Heart right ventricle (tissue), 16 donors: ENCODE measurements around the gene DEF6. TPM values are rescaled to one million over a fixed set of nuclear protein-coding genes. Genes with fewer than 3 reads are reported as not detected.

Source experiments
- ATAC-seq, 8 donors: fragments of 200-7000 bp; cut with Tn5 transposase; one replicate each; pipeline ENCODE4 v1.9.1; 2020; ENCODE audit warnings: mild to moderate bottlenecking in 8 of 8, moderate library complexity in 8 of 8, moderate number of reproducible peaks in 1 of 8
- DNase-seq, 2 donors: peaks; one replicate each; pipeline ENCODE4 v3.0.0-alpha.2; 2020
- H3K27ac ChIP-seq, 10 donors: fragments of 200-600 bp; sonication (generic) in 2 of 10; one replicate each; pipeline versions ENCODE4 v1.5.0 to v1.8.0; 2020 to 2022; ENCODE audit warnings: mild to moderate bottlenecking in 3 of 10
- H3K27me3 ChIP-seq, 7 donors: fragments of 200-600 bp; one replicate each; pipeline ENCODE4 v1.8.0; 2021 to 2022; ENCODE audit warnings: mild to moderate bottlenecking in 2 of 7
- H3K36me3 ChIP-seq, 9 donors: fragments of 200-600 bp; sonication (generic) in 1 of 9; one replicate each; pipeline versions ENCODE4 v1.5.0 to v1.8.0; 2020 to 2022; ENCODE audit warnings: mild to moderate bottlenecking in 2 of 9
- H3K4me1 ChIP-seq, 9 donors: fragments of 200-600 bp; sonication (generic) in 1 of 9; one replicate each; pipeline versions ENCODE4 v1.5.0 to v1.8.0; 2020 to 2022; ENCODE audit warnings: mild to moderate bottlenecking in 4 of 9
- H3K4me3 ChIP-seq, 10 donors: fragments of 200-600 bp; sonication (generic) in 2 of 10; one replicate each; pipeline versions ENCODE4 v1.5.0 to v1.8.0; 2020 to 2022; ENCODE audit warnings: mild to moderate bottlenecking in 7 of 10, moderate library complexity in 2 of 10
- H3K9me3 ChIP-seq, 11 donors: fragments of 200-600 bp in 10 of 11; sonication (generic) in 2 of 11; one replicate each; pipeline versions ENCODE4 v1.5.0 to v1.8.0; 2013 to 2022; ENCODE audit warnings: mild to moderate bottlenecking in 2 of 11, control low read depth in 1 of 11, moderate library complexity in 1 of 11
- WGBS, 2 donors: extraction: QIAGEN DNeasy Blood & Tissue Kit; methylation state at CpG; one replicate each; pipeline ENCODE4 v1.1.7; 2013; ENCODE audit warnings: inconsistent platforms in 1 of 2; 5-methylcytosine and 5-hydroxymethylcytosine counted together
- intact Hi-C, 10 donors: fragments of 100-400 bp; cut with DNase I; formaldehyde crosslinking; loops; one replicate each; pipeline versions ENCODE4 v1.11.1 to v1.14.2; 2022
- polyA plus RNA-seq, 2 donors: library from polyadenylated mRNA; stranded (reverse); fragments of 200-250 nt; gene quantifications; one replicate each; pipeline ENCODE4 v1.2.3, GENCODE V29; 2013
- total RNA-seq, 10 donors: library from RNA; stranded (reverse); fragmentation: NEBNext Ultra II Directional in 3 of 10; extraction: Animal tissue kit (Norgen Biotek cat#: 25700) in 3 of 10; gene quantifications; one replicate each; pipeline versions ENCODE4 v1.2.1 to v1.2.4, GENCODE V29; 2021 to 2023
- TF ChIP-seq, protein P1 (sequence below), 9 donors: fragments of 200-600 bp; sonication (generic) in 2 of 9; IDR thresholded peaks; one replicate each; pipeline versions ENCODE4 v1.5.0 to v1.8.0; 2021 to 2022; ENCODE audit warnings: antibody characterized with exemption in 9 of 9, mild to moderate bottlenecking in 5 of 9, moderate library complexity in 1 of 9
- donor health status: Arrhythmogenic right ventricular cardiomyopathy.
- donor health status: ischemic (EF 13 %, LVEDD 7.1; RV severe dilation, severe dysfunction).
- donor health status: healthy with polysubstance abuse.
- donor health status: DM: no; HTN: yes; CAD: no.
- donor health status: DM: no; HTN: no; CAD: no.
- donor health status: ischemic (EF 25% LVEDD 6.9; RV normal size, moderate dysfunction).
- donor health status: ischemic (EF 25% LVEDD 5.7; RV mildly dilated, moderate dysfunction).
- donor health status: healthy.
- donor health status: DM: yes; HTN: yes; CAD: no.
- donor health status: Ischemic cardiomyopathy.
- donor health status: ischemic (EF 35%, LVEDD 5.7; RV mildly dilated, moderate dysfunction).
- donor health status: nonischemic (EF 11% LVEDD 7.7; RV severe dilation, severe dysfunction).
- donor health status: DM: yes; HTN: yes; CAD: no.
- donor health status: PGD.
- donor health status: ischemic (EF 29% LVEDD 5.4; RV normal size, mild dysfunction).
- donor health status: nonischemic (EF 23%, LVEDD 6.1; RV moderate dilation, normal function).

Gene DEF6
- total and polyA plus RNA-seq, 12 donors = 0.62 to 8.8 (median 0.99) TPM

DNA sequence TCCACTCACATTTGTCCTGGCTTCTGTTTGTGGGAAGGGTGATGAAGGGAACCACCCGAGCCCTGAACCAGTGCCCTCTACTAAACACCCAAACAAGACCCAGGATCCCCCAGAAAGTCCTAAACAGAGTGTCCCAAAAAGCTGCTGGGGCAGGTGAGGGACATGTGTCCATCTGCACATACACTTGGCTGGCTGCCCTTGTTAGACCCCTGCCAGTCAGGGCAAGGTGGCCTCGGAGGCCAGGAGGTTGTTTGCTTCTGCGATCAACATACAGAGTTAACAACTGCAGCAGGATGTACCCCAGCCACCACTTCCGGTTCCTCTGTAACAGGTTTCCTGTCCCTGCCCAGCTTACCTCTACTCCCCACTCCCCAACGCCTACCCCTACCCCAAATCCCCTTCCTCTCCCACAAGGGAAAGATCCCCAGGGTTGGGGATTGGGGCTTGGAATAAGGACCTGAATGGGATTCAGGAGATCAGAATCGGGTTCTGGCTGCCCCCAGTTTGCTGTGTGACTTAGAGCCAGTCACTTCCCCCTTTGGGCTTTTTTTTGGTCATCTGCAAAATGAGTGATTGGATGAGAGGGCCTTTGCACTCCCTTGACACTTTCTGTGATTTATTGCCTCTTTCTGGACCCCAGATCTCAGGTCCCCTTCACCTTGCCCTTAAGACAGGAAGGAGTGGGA lies 13.9 kb downstream of the DEF6 start:
- Histone ChIP-seq H3K36me3 (peaks cover 0 to 28% (median 0%) of the 10 kb centered on the region in 9 donors), H3K27ac (peak overlapping the region in 2 of 10 donors; percentile 15 to 81), H3K9me3 (no peaks in the 10 kb centered on the region), H3K4me3 (peak overlapping the region in 1 of 10 donors; percentile 18), H3K4me1 (peaks cover 0 to 40% (median 0%) of the 10 kb centered on the region in 9 donors), H3K27me3 (no peaks in the 10 kb centered on the region)
- TF ChIP-seq, protein P1, sequence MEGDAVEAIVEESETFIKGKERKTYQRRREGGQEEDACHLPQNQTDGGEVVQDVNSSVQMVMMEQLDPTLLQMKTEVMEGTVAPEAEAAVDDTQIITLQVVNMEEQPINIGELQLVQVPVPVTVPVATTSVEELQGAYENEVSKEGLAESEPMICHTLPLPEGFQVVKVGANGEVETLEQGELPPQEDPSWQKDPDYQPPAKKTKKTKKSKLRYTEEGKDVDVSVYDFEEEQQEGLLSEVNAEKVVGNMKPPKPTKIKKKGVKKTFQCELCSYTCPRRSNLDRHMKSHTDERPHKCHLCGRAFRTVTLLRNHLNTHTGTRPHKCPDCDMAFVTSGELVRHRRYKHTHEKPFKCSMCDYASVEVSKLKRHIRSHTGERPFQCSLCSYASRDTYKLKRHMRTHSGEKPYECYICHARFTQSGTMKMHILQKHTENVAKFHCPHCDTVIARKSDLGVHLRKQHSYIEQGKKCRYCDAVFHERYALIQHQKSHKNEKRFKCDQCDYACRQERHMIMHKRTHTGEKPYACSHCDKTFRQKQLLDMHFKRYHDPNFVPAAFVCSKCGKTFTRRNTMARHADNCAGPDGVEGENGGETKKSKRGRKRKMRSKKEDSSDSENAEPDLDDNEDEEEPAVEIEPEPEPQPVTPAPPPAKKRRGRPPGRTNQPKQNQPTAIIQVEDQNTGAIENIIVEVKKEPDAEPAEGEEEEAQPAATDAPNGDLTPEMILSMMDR (IDR thresholded peaks at IDR 0.05) = no peak
- intact Hi-C loops = no loop called here
- ATAC-seq (no peak), DNase-seq (no peak)
- 67 to 73% methylated on average over 6 of the region's 6 CpGs for WGBS, 2 donors

DNA sequence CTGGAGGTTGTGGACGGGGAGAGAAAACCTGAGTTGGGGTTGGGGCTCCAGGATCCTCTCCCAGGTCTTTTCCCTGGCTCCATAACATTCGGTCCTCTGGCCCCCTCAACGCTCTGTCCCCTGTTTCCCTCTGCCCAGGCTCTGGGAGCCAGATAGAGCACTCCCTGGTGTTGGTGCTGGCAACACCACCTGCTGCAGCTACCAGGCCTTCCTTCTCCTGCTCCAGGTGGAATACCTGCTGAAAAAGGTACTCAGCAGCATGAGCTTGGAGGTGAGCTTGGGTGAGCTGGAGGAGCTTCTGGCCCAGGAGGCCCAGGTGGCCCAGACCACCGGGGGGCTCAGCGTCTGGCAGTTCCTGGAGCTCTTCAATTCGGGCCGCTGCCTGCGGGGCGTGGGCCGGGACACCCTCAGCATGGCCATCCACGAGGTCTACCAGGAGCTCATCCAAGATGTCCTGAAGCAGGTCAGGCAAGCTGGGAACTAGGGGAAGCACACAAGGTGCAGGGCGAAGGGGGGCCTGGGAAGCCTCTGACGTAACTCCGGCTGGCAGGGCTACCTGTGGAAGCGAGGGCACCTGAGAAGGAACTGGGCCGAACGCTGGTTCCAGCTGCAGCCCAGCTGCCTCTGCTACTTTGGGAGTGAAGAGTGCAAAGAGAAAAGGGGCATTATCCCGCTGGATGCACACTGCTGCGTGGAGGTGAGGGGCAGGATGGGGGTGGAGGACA lies 14.6 kb downstream of the DEF6 start:
- WGBS, 2 donors = 94 to 96% methylated on average over 19 of the region's 19 CpGs
- H3K4me3 ChIP-seq = peak overlapping the region in 1 of 10 donors; percentile 18
- no peaks in the 10 kb centered on the region for H3K27me3 ChIP-seq
- no peak for ATAC-seq
- H3K4me1 ChIP-seq = peaks cover 0 to 40% (median 0%) of the 10 kb centered on the region in 9 donors
- intact Hi-C loops = no loop called here
- peak overlapping the region in 1 of 10 donors; percentile 81 for H3K27ac ChIP-seq
- no peak for DNase-seq
- H3K36me3 ChIP-seq = peaks cover 0 to 28% (median 0%) of the 10 kb centered on the region in 9 donors
- no peaks in the 10 kb centered on the region for H3K9me3 ChIP-seq
- TF ChIP-seq, protein P1 (IDR thresholded peaks at IDR 0.05) = no peak

DNA sequence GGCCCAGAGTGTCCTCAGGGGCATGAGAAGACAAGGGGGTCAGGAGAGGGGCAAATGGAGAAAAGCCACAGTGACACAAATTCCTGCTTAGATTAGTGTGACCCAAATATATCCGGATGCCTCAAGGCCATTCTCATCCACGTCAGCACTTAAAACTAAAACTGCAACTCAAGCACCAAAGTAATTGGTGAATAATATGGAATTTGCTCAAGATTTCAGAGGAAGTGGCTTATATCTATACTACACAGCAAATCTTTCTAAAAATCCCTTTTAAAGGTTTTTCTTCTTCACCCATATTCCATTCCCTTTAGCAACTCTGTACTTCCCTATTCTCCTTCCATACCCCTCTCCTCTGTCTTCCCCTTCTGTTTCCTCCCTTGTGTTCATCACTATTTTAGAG lies 15.2 kb downstream of the DEF6 start:
- no peak for ATAC-seq
- no peak overlapping the region for H3K4me3 ChIP-seq
- peaks cover 0 to 34% (median 0%) of the 10 kb centered on the region in 9 donors for H3K36me3 ChIP-seq
- H3K27me3 ChIP-seq = no peaks in the 10 kb centered on the region
- DNase-seq = no peak
- WGBS, 2 donors = 47 to 62% methylated on average over 2 of the region's 2 CpGs
- peak overlapping the region in 1 of 10 donors; percentile 81 for H3K27ac ChIP-seq
- intact Hi-C loops = no loop called here
- TF ChIP-seq, protein P1 (IDR thresholded peaks at IDR 0.05) = no peak
- H3K4me1 ChIP-seq = peaks cover 0 to 43% (median 4%) of the 10 kb centered on the region in 9 donors
- no peaks in the 10 kb centered on the region for H3K9me3 ChIP-seq

DNA sequence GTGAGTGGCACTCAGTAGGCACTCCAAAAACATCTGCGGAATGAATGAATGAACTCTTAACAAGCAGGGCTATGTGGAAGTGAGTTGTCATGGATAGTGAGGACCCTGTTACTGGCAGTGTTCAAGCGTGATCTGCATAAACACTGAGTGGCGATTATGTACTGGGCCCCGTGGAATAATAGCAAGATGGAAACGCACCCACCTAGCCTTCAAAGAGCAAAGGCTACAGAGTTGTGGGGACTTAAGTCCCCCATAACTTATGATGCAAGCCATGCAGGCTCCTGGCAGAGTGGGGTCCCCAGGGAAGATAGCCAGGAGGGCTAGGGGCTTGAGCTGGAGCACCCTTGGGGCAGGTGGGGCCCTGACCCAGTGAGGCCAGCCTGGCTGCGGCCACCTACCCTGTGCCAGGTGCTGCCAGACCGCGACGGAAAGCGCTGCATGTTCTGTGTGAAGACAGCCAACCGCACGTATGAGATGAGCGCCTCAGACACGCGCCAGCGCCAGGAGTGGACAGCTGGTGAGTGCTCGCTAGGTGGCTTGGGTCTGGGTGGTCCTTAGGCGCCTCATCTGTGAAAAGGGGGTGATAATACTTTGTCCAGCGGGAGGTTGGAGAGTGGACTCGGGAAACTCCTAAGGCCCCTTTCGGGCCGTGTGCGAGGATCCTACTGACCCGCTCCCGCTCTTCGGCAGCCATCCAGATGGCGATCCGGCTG lies 20.0 kb downstream of the DEF6 start:
- WGBS, 2 donors = 22 to 24% methylated on average over 28 of the region's 28 CpGs
- DNase-seq (no peak), ATAC-seq (peak; percentile 17 to 63 (median 37))
- H3K27me3 ChIP-seq = no peaks in the 10 kb centered on the region
- no peaks in the 10 kb centered on the region for H3K9me3 ChIP-seq
- H3K27ac ChIP-seq = peak overlapping the region in 4 of 10 donors; percentile 30 to 58 (median 48)
- H3K4me3 ChIP-seq = peak overlapping the region; percentile 40 to 82 (median 56)
- H3K36me3 ChIP-seq = peaks cover 0 to 77% (median 0%) of the 10 kb centered on the region in 9 donors
- intact Hi-C loops = loop anchor here in 1 of 10 donors (5.0 kb wide), 1 partner anchor 305 kb away; no protein-coding TSS in a partner anchor
- peaks cover 0 to 20% (median 10%) of the 10 kb centered on the region in 9 donors for H3K4me1 ChIP-seq
- TF ChIP-seq, protein P1 (IDR thresholded peaks at IDR 0.05) = no peak
